ENCODE data around the gene JMY. TPM values are rescaled to one million over a fixed set of nuclear protein-coding genes. Genes with fewer than 3 reads are reported as not detected.

The JMY gene
- total RNA-seq, 1 experiment from 2014 or later, result 11.3 TPM

DNA sequence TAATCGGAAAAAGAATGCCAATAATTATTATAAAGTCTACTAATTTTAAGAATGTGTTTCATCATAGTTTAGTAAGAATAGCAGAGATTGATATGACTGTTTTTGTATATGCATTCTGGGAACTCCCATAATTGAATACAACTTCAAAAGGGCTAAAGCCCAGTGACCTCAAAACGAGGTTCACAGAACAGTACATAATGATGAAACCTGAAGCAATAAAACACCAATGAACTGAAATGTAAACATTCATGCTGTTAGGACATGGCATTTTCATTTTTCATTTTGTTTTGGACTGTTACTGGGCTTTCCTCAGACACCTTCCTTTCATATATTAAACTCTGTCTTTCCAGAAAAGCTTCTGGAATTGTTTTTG lies 684 bp upstream of the JMY start:
- DNase-seq, result peak in 1 of 2 experiments; percentile 58
- peak overlapping the region; percentile 70 for H3K4me3 ChIP-seq (ENCODE audit: low read depth, low read length)
- Mint-ChIP-seq H3K27me3 (ENCODE audit: insufficient read depth, unreplicated experiment) (no peaks in the 10 kb centered on the region), H3K27ac (ENCODE audit: unreplicated experiment) (peak overlapping the region; percentile 97), H3K9me3 (ENCODE audit: unreplicated experiment) (no peaks in the 10 kb centered on the region), H3K4me1 (ENCODE audit: low read depth, unreplicated experiment) (no peaks in the 10 kb centered on the region), H3K36me3 (ENCODE audit: insufficient read depth, unreplicated experiment) (peaks cover 24% of the 10 kb centered on the region), H3K4me3 (ENCODE audit: unreplicated experiment) (peak overlapping the region; percentile 78)
- H3K4me1 ChIP-seq, result peaks cover 4% of the 10 kb centered on the region; the same call in 1 of the 2 replicates
- intact Hi-C loops (cut with micrococcal nuclease; ENCODE audit: unreplicated experiment), result loop anchor here (5.0 kb wide), 1 partner anchor 1172 kb away; the partner anchor contains the start of gene ZFYVE16
- H3K27me3 ChIP-seq (replicated peaks; ENCODE audit: control insufficient read depth, insufficient read depth, low read length), result no peaks in the 10 kb centered on the region
- H3K36me3 ChIP-seq (ENCODE audit: control insufficient read depth, insufficient read depth, low read length), result no peaks in the 10 kb centered on the region
- BruUV-seq (replicated peaks), result TSS peak; percentile 89
- TF ChIP-seq, protein P1, sequence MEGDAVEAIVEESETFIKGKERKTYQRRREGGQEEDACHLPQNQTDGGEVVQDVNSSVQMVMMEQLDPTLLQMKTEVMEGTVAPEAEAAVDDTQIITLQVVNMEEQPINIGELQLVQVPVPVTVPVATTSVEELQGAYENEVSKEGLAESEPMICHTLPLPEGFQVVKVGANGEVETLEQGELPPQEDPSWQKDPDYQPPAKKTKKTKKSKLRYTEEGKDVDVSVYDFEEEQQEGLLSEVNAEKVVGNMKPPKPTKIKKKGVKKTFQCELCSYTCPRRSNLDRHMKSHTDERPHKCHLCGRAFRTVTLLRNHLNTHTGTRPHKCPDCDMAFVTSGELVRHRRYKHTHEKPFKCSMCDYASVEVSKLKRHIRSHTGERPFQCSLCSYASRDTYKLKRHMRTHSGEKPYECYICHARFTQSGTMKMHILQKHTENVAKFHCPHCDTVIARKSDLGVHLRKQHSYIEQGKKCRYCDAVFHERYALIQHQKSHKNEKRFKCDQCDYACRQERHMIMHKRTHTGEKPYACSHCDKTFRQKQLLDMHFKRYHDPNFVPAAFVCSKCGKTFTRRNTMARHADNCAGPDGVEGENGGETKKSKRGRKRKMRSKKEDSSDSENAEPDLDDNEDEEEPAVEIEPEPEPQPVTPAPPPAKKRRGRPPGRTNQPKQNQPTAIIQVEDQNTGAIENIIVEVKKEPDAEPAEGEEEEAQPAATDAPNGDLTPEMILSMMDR (IDR thresholded peaks at IDR 0.05; ENCODE audit: insufficient read depth in 1 of 2, low read depth in 1 of 2, low read length in 1 of 2, severe bottlenecking in 1 of 2, unreplicated experiment in 1 of 2), result no peak
- POLR2A ChIA-PET, result no interaction called here
- no peaks in the 10 kb centered on the region for H3K9me3 ChIP-seq
- CTCF ChIA-PET, result no interaction called here

DNA sequence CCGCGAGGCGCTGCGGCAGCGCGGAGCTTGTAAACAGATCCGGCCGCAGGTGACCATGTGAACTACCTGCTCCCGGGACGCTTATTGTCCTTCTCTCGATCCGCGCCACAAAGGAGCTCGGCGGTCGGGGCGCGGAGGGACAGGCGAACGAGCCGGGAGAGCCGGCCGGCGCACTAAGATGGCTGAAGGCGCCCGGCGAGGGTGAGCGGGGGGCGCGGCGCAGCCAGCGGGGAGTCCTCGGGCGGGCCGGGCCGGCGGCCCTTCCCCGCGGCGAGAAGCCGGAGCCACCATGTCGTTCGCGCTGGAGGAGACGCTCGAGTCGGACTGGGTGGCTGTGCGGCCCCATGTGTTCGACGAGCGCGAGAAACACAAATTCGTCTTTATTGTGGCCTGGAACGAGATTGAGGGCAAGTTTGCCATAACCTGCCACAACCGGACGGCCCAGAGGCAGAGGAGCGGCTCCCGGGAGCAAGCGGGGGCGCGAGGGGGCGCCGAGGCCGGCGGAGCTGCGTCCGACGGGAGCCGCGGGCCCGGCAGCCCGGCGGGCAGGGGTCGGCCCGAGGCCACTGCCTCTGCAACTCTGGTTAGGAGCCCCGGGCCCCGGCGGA lies 535 bp downstream of the JMY start:
- DNase-seq, result peak in 1 of 2 experiments; percentile 62
- peak overlapping the region; percentile 78 for H3K4me3 Mint-ChIP-seq (ENCODE audit: unreplicated experiment)
- H3K27ac Mint-ChIP-seq (ENCODE audit: unreplicated experiment), result peak overlapping the region; percentile 97
- H3K9me3 Mint-ChIP-seq (ENCODE audit: unreplicated experiment), result no peaks in the 10 kb centered on the region
- peaks cover 18% of the 10 kb centered on the region for H3K36me3 Mint-ChIP-seq (ENCODE audit: insufficient read depth, unreplicated experiment)
- BruUV-seq (replicated peaks), result no TSS peak
- intact Hi-C loops (cut with micrococcal nuclease; ENCODE audit: unreplicated experiment), result loop anchor here (2.0 to 5.0 kb wide), 2 partner anchors 64 to 1171 kb away; partner anchors contain the start of gene ZFYVE16
- no peaks in the 10 kb centered on the region for H3K4me1 Mint-ChIP-seq (ENCODE audit: low read depth, unreplicated experiment)
- ChIA-PET CTCF (interaction anchor here (1.4 to 1.7 kb wide), 2 partner anchors 20 to 103 kb away, joined by 3 to 8 read pairs; no protein-coding TSS in a partner anchor), POLR2A (no interaction called here)
- H3K4me1 ChIP-seq, result peaks cover 4% of the 10 kb centered on the region; the same call in 1 of the 2 replicates
- peak overlapping the region; percentile 70 for H3K4me3 ChIP-seq (ENCODE audit: low read depth, low read length)
- no peaks in the 10 kb centered on the region for H3K9me3 ChIP-seq
- H3K36me3 ChIP-seq (ENCODE audit: control insufficient read depth, insufficient read depth, low read length), result no peaks in the 10 kb centered on the region
- no peaks in the 10 kb centered on the region for H3K27me3 Mint-ChIP-seq (ENCODE audit: insufficient read depth, unreplicated experiment)
- TF ChIP-seq, protein P1 (IDR thresholded peaks at IDR 0.05; ENCODE audit: insufficient read depth in 1 of 2, low read depth in 1 of 2, low read length in 1 of 2, severe bottlenecking in 1 of 2, unreplicated experiment in 1 of 2), result no peak
- no peaks in the 10 kb centered on the region for H3K27me3 ChIP-seq (replicated peaks; ENCODE audit: control insufficient read depth, insufficient read depth, low read length)

DNA sequence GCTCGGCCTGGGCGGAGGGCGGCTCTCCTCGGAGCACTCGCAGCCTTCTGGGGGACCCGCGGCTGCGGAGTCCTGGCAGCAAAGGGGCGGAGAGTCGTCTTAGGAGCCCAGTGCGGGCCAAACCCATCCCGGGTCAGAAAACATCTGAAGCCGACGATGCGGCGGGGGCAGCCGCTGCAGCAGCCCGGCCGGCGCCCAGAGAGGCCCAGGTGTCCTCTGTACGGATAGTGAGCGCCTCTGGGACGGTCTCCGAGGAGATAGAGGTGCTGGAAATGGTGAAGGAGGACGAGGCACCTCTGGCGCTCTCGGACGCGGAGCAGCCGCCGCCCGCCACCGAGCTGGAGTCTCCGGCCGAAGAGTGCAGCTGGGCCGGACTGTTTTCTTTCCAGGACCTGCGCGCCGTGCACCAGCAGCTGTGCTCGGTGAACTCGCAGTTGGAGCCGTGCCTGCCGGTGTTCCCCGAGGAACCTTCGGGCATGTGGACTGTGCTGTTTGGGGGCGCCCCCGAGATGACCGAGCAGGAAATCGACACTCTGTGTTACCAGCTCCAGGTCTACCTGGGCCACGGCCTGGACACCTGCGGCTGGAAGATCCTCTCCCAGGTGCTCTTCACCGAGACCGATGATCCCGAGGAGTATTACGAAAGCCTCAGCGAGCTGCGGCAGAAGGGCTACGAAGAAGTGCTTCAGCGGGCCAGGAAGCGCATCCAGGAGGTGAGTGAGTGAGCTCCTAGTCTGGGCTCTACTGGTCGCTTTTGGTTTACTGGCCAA lies 1.2 kb downstream of the JMY start:
- BruUV-seq (replicated peaks), result no TSS peak
- ChIA-PET POLR2A (interaction anchor here (0.9 kb wide), 1 partner anchor 277 kb away, joined by 4 read pairs; the partner anchor contains the start of gene HOMER1), CTCF (interaction anchor here (0.6 to 1.7 kb wide), 4 partner anchors 19 to 747 kb away, joined by 3 to 8 read pairs (median 3); no protein-coding TSS in a partner anchor)
- Mint-ChIP-seq H3K4me1 (ENCODE audit: low read depth, unreplicated experiment) (no peaks in the 10 kb centered on the region), H3K9me3 (ENCODE audit: unreplicated experiment) (no peaks in the 10 kb centered on the region), H3K27me3 (ENCODE audit: insufficient read depth, unreplicated experiment) (no peaks in the 10 kb centered on the region), H3K36me3 (ENCODE audit: insufficient read depth, unreplicated experiment) (peaks cover 18% of the 10 kb centered on the region), H3K27ac (ENCODE audit: unreplicated experiment) (peak overlapping the region; percentile 97), H3K4me3 (ENCODE audit: unreplicated experiment) (peak overlapping the region; percentile 78)
- H3K27me3 ChIP-seq (replicated peaks; ENCODE audit: control insufficient read depth, insufficient read depth, low read length), result no peaks in the 10 kb centered on the region
- DNase-seq, result peak; percentile 57 to 58
- peaks cover 4% of the 10 kb centered on the region; the same call in 1 of the 2 replicates for H3K4me1 ChIP-seq
- no peaks in the 10 kb centered on the region for H3K9me3 ChIP-seq
- intact Hi-C loops (cut with micrococcal nuclease; ENCODE audit: unreplicated experiment), result loop anchor here (2.0 to 5.0 kb wide), 2 partner anchors 64 to 1170 kb away; partner anchors contain the start of gene ZFYVE16
- H3K36me3 ChIP-seq (ENCODE audit: control insufficient read depth, insufficient read depth, low read length), result no peaks in the 10 kb centered on the region
- peak overlapping the region; percentile 70 for H3K4me3 ChIP-seq (ENCODE audit: low read depth, low read length)
- TF ChIP-seq, protein P1 (IDR thresholded peaks at IDR 0.05; ENCODE audit: insufficient read depth in 1 of 2, low read depth in 1 of 2, low read length in 1 of 2, severe bottlenecking in 1 of 2, unreplicated experiment in 1 of 2), result no peak

All from Caco-2 (cell line).